GM19240 (cell line): ENCODE measurements around the gene MRPL22.
"Not testable (repeated sequence)": the region's sequence is repeated elsewhere in the genome, so short reads cannot be mapped to it uniquely, and the experiment has no call there.

Experiments
- DNase-seq: peaks from one replicate; pipeline ENCODE4 v3.0.0; 2011; ENCODE audit warnings: low spot score; ENCODE audit not compliant: insufficient read length

The MRPL22 gene

DNA sequence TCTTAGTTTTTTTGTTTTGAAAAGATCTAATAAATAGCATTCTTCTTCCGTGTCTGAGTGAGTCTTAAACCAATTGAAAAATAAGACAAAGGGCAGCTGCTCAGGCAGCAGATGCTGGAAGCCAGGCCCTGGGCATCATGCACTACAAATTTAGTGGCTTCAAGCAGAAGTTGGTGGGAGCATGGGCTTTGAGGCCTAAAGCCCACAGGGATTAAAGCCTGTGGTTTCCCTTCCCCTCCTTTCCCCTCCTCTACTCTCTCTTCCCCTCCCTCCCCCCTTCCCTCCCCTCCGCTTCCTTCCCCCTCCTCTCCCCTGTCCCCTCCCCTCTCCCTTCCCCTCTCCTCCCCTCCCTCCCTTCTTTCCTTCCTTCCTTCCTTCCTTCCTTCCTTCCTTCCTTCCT is 52.6 kb downstream of the MRPL22 start:
- DNase-seq, result no peak

DNA sequence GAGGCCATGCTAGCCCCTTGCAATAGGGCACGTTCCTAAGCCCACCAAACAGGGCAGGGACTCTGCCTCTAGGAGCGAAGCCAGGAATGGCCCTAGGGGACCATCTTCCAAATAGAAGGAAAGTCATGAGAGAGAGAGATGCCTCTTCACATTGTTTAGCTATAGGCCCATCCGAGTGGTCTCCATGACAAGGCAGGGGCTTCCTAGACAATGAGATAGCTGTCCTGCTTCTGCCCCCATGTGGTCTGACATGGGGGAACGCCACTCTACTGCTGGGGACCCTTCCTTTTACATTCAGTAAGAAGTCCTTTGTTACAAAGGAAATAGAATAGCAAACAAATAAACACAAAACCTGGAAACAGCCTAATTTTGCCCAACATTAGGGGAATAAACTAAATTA is 54.8 kb downstream of the MRPL22 start:
- no peak for DNase-seq

DNA sequence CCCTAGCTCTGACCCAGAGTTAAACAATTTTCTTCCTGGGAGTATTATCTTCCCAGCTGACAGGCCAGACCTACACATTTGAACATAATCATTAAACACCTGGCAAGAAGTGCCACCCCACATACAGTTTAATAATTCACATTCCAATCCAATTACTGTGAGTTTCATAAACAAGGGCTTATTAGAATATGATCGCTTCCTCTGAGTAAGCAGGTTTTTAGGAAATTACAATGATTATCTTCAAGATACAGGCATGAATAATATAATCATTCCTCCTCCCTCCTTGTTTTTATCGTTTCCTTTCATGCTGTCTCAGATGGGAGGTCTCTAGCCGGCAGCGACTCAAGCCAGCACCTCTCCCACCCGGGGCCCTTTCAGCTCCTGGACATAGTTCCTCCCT is 56.9 kb downstream of the MRPL22 start:
- DNase-seq, result no peak

DNA sequence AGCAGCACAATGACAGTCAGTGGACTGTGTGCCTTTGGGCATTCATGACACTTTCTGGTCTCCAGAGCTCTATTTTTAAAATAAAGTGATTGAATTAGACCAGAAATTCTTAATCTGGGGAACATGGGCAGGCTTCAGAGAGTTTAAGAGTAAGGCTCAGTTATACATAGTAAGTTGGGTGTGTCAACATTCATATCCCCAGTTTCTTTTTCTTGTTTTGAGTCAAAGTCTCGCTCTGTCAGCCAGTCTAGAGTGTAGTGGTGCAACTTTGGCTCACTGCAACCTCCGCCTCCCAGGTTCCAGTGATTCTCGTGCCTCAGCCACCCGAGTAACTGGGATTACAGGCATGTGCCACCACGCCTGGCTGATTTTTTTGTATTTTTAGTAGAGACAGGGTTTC is 59.0 kb downstream of the MRPL22 start:
- DNase-seq, result no peak

DNA sequence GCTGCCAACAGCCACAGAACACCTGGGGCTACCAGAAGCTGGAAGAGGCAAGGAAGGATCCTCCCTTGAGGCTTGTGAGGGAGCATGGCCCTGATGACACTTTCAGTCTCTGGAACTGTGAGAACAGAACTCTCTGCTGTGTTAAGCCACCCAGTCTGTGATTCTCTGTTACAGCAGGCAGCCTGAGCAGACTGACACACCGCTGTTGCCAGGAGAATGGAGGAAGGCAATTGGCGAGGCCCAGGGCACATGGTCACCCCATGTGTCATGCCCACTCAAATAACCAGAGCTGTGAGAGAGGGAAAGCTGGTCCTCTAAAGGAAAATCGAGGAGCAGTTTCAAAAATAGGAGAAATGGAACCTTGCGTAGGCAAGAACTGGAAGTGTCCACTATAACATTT is 60.6 kb downstream of the MRPL22 start:
- no peak for DNase-seq

GRCh38 chr5:155002722-155003121 is 61.8 kb downstream of the MRPL22 start:
- DNase-seq, result not testable (repeated sequence)

- DNase-seq, result no peak
Observed at GRCh38 chr5:155004138-155004744, 63.4 kb downstream of the MRPL22 start.

GRCh38 chr5:155006265-155006664 is 65.4 kb downstream of the MRPL22 start:
- not testable (repeated sequence) for DNase-seq

GRCh38 chr5:155008669-155009068 is 67.8 kb downstream of the MRPL22 start:
- DNase-seq, result no peak

DNA sequence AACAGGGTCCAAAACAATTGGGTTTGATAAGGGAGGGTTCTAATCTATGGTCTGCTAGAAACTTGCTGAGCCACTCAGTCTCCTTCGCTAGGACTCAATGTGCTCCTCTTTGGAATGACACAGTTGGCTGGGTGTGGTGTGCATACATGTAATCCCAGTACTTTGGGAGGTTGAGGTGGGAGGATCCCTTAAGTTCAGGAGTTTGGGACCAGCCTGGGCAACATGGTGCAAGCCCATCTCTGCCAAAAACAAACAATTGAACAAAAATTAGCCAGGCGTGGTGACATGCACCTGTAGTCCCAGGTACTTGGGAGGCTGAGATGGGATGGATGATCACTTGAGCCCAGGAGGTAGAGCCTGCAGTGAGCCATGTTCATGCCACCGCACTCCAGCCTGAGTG is 70.0 kb downstream of the MRPL22 start:
- no peak for DNase-seq

DNA sequence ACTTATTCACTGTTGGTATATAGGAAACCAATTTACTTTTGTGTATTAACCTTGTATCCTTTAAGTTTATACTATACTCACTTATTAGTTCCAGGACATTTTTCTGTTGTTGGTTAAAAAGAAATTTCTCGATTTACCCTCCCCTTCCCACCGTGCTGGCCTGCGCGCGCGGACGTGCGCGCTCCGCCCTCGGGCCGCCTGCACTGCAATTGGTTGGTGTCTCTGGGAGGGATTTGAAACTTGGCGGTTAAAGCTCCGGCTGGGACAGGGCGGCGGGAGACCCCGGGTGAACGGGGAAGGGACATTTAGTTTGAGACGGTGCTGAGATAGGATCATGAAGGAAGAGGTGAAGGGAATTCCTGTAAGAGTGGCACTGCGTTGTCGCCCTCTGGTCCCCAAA is 72.7 kb downstream of the MRPL22 start, which contains the start of gene KIF4B:
Gene KIF4B, plus strand, starts transcription at position 230 of the 400 bp plus-strand sequence. Its CDS starts 105 bp downstream, at position 335.
- DNase-seq, result no peak

DNA sequence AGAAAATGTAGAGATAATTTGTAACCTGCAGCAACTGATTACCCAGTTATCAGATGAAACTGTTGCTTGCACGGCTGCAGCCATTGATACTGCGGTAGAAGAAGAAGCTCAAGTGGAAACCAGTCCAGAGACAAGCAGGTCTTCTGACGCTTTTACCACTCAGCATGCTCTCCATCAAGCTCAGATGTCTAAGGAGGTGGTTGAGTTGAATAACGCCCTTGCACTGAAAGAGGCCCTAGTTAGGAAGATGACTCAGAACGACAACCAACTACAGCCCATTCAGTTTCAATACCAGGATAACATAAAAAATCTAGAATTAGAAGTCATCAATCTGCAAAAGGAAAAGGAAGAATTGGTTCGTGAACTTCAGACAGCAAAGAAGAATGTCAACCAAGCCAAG is 74.4 kb downstream of the MRPL22 start:
- DNase-seq, result no peak

DNA sequence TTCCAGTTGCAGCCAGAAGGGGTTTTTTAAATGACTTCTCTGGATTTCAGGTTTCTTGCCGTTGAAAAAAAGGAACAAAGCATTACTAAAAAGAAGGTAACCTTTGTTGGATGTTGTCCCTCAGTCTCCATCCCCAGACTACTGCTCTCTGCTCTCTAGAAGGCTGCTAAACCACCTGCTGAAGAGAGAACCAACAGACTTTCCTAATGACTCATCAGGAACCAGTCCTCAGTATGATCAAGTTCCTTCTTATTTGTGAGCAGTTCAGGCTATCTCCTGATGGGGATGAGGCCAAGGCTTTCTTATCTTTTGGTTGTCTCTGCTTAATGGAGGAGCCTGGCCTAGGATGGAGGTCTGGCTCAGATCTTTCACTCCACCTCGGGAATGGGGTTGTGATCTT is 76.7 kb downstream of the MRPL22 start:
- DNase-seq, result peak; percentile 54
